AG09309 (cell line): ENCODE measurements around the gene MS4A6A.
"Not testable (repeated sequence)": the region's sequence is repeated elsewhere in the genome, so short reads cannot be mapped to it uniquely, and the experiment has no call there.

Experiments used
- DNase-seq: peaks from one replicate; pipeline ENCODE4 v3.0.0-alpha.2; 2010; ENCODE audit warnings: low read depth
- H3K4me3 ChIP-seq: 2 replicates; pipeline ENCODE4 v1.5.1; 2011; ENCODE audit warnings: mild to moderate bottlenecking, low read depth, low read length, moderate library complexity; ENCODE audit not compliant: control insufficient read depth
- TF ChIP-seq, protein P1 (sequence below): IDR thresholded peaks from 2 replicates; pipeline ENCODE4 v1.5.1; 2011; ENCODE audit warnings: mild to moderate bottlenecking, low read depth, low read length, inconsistent platforms; ENCODE audit not compliant: insufficient read depth, control insufficient read depth; ENCODE audit errors: missing control alignments

Gene MS4A6A

GRCh38 chr11:60211206-60211605, 28.3 kb upstream of the MS4A6A start:
- TF ChIP-seq, protein P1, sequence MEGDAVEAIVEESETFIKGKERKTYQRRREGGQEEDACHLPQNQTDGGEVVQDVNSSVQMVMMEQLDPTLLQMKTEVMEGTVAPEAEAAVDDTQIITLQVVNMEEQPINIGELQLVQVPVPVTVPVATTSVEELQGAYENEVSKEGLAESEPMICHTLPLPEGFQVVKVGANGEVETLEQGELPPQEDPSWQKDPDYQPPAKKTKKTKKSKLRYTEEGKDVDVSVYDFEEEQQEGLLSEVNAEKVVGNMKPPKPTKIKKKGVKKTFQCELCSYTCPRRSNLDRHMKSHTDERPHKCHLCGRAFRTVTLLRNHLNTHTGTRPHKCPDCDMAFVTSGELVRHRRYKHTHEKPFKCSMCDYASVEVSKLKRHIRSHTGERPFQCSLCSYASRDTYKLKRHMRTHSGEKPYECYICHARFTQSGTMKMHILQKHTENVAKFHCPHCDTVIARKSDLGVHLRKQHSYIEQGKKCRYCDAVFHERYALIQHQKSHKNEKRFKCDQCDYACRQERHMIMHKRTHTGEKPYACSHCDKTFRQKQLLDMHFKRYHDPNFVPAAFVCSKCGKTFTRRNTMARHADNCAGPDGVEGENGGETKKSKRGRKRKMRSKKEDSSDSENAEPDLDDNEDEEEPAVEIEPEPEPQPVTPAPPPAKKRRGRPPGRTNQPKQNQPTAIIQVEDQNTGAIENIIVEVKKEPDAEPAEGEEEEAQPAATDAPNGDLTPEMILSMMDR: no peak
- DNase-seq: no peak

DNA sequence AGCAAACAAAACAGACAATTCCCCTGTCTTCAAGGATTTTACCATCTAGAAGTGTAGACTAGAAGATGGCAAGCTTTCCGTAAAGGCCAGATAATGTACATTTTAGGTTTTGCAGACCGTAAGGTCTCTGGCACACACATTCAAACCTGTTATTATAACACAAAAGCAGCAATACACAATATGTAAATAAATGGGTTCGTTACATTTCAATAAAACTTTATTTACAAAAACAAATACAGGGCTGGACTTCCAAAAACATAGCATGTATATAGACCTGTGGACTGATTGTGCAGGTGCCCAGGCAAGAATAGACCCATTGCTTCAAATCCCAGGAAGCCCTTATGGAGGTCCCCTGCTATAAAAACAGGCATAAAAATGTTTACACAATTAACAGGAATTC, 27.1 kb upstream of the MS4A6A start:
- TF ChIP-seq, protein P1: no peak
- no peak for DNase-seq

More at GRCh38 chr11:60211206-60211605, 28.3 kb upstream of the MS4A6A start:
- no peak overlapping the region for H3K4me3 ChIP-seq

DNA sequence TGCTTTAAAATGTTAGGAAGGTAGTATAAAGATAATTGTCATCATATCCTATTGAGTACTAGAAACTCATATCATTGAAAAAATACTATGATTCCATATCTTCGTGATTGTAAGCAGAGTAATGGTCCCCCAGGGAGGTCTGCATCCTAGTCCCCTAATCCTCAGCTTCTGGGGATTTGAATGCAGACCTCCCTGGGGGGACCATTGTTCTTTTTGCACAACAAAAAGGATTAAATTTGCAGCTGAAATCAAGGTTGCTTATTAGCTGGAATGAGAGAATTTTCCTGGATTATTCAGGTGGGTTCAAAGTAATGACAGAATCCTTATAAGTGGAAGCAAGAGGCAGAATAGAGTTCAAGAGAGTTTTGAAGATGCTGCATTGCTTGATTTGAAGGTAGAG, 26.1 kb upstream of the MS4A6A start:
- no peak overlapping the region for H3K4me3 ChIP-seq
- no peak for DNase-seq
- TF ChIP-seq, protein P1: no peak

More for the DNA sequence above, 27.1 kb upstream of the MS4A6A start:
- H3K4me3 ChIP-seq: no peak overlapping the region

DNA sequence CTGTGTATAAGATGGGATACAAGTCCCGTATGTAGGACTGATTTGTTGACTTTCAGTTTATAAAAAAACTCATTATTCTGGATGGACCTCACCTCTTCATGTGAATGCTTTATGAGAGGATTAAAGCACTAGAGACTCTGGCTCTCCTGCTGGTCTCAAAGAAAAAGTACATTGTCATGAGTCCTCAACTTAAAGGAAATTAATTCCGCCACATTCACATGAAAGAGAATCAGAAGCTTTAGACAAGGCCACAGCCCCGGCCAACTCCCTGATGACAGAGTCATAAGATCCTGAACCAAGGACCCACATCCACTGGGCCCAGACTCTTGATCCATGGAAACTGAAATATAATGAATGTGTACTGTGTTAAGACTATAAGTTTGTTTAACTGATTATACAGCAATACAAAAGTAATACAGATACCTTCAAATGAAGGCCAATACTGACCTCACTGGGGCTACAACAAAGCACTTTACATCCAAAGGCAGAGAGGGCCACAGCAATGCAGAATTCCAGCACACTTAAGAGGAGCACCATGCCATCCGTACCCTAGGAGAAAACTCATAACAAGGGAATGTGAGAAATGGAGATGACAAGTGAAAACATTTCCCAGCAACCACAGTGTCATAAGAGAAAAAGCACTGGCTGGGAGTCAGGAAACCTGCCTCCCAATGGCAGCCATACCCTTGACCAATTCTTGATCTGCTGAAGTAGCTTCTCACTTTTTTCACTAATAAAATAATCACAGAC, 25.4 kb upstream of the MS4A6A start:
- no peak overlapping the region for H3K4me3 ChIP-seq
- no peak for DNase-seq
- TF ChIP-seq, protein P1: no peak

- H3K4me3 ChIP-seq: no peak overlapping the region
- TF ChIP-seq, protein P1: no peak
- no peak for DNase-seq
These were observed 23.7 kb upstream of the MS4A6A start for GRCh38 chr11:60206616-60207015.

- no peak for DNase-seq
- TF ChIP-seq, protein P1: no peak
These were observed 22.0 kb upstream of the MS4A6A start for GRCh38 chr11:60204922-60205321.

GRCh38 chr11:60201334-60201733, 18.5 kb upstream of the MS4A6A start:
- DNase-seq, H3K4me3 ChIP-seq: not testable (repeated sequence)

More at GRCh38 chr11:60204922-60205321, 22.0 kb upstream of the MS4A6A start:
- no peak overlapping the region for H3K4me3 ChIP-seq
